Endothelial cell of umbilical vein (primary cell): ENCODE results near the gene RAB3IP. TPM values are rescaled to one million over a fixed set of nuclear protein-coding genes. Genes with fewer than 3 reads are reported as not detected.

Source experiments
- BruUV-seq: library from RNA; stranded (reverse); fragments of 400-500 nt; replicated peaks from 2 replicates; lab custom pipeline; 2021; lab: Mats Ljungman, UMichigan
- CTCF ChIA-PET: fragments of 300-600, 350-600 bp; sonication (Branson Sonifier 250); formaldehyde crosslinking; loops from one replicate; lab custom pipeline; 2021; ENCODE audit warnings: antibody characterized with exemption, inconsistent platforms; lab: Charles Lee
- POLR2A ChIA-PET: fragments of 300-600, 350-600 bp; sonication (Branson Sonifier 250); formaldehyde crosslinking; loops from one replicate; lab custom pipeline; 2021; ENCODE audit warnings: antibody characterized with exemption, inconsistent platforms; lab: Charles Lee
- DNase-seq: peaks from one replicate; pipeline ENCODE4 v3.0.0-alpha.2; 2011; ENCODE audit warnings: low read depth, low spot score
- FAIRE-seq: peaks from 2 replicates; lab custom pipeline; 2011; peaks lifted over from hg19 to GRCh38; lab: Jason Lieb, UNC
- H2AFZ ChIP-seq: 2 replicates; pipeline ENCODE4 v1.6.0; 2012; ENCODE audit warnings: low read depth, low read length, control low read depth, inconsistent platforms
- H3K27ac ChIP-seq: 2 replicates; pipeline ENCODE4 v1.5.1; 2011; ENCODE audit warnings: low read depth, mild to moderate bottlenecking, control low read depth, low read length, moderate library complexity; ENCODE audit not compliant: insufficient read depth
- H3K27me3 ChIP-seq, 2 experiments: 2 replicates each; pipeline versions ENCODE4 v1.6.0 to v1.6.1; 2011; ENCODE audit warnings: low read length in 2 of 2, mixed read lengths in 1 of 2; ENCODE audit not compliant: control insufficient read depth in 2 of 2, insufficient read depth in 2 of 2
- H3K36me3 ChIP-seq, 2 experiments: 2 replicates in 1 of 2; 3 replicates in 1 of 2; pipeline ENCODE4 v1.5.1; 2011; ENCODE audit warnings: low read length in 2 of 2, mild to moderate bottlenecking in 1 of 2, moderate library complexity in 1 of 2; ENCODE audit not compliant: control insufficient read depth in 2 of 2, insufficient read depth in 2 of 2; ENCODE audit errors: extremely low read depth in 1 of 2
- H3K4me1 ChIP-seq: 3 replicates; pipeline ENCODE4 v1.5.1; 2011; ENCODE audit warnings: mild to moderate bottlenecking, low read length; ENCODE audit not compliant: control insufficient read depth, insufficient read depth; ENCODE audit errors: extremely low read depth
- H3K4me2 ChIP-seq: 2 replicates; pipeline ENCODE4 v1.6.1; 2011; ENCODE audit warnings: low read length, control low read depth, mixed read lengths; ENCODE audit not compliant: insufficient read depth
- H3K4me3 ChIP-seq, 3 experiments: fragments of 200-600 bp in 1 of 3; sonication (generic), shearing (Covaris generic) in 1 of 3; replicated peaks in 1 of 3; 2 replicates each; pipeline ENCODE4 v1.5.1; 2011 to 2016; ENCODE audit warnings: control low read depth in 3 of 3, low read length in 3 of 3, mild to moderate bottlenecking in 2 of 3, inconsistent platforms in 1 of 3, low read depth in 1 of 3, moderate library complexity in 1 of 3; ENCODE audit not compliant: insufficient read depth in 1 of 3
- H3K79me2 ChIP-seq: 2 replicates; pipeline ENCODE4 v1.6.0; 2012; ENCODE audit warnings: low read length, inconsistent platforms; ENCODE audit not compliant: control insufficient read depth, insufficient read depth
- H3K9ac ChIP-seq: replicated peaks from 2 replicates; pipeline ENCODE3; 2011; ENCODE audit warnings: low read length, control low read depth; ENCODE audit not compliant: insufficient read depth; ENCODE audit errors: extremely low read depth
- H3K9me1 ChIP-seq: replicated peaks from 3 replicates; pipeline ENCODE4 v1.6.0; 2011; ENCODE audit warnings: mild to moderate bottlenecking, low read length; ENCODE audit not compliant: control insufficient read depth, insufficient read depth; ENCODE audit errors: extremely low read depth
- H3K9me3 ChIP-seq: replicated peaks from 2 replicates; pipeline ENCODE4 v1.5.1; 2012; ENCODE audit warnings: low read length, inconsistent platforms; ENCODE audit not compliant: control insufficient read depth, insufficient read depth
- H4K20me1 ChIP-seq: replicated peaks from 2 replicates; pipeline ENCODE3; 2011; ENCODE audit warnings: mild to moderate bottlenecking, low read length; ENCODE audit not compliant: control insufficient read depth, insufficient read depth; ENCODE audit errors: extremely low read depth
- CTCF ChIP-seq, 2 donors: IDR thresholded peaks; 1 replicate in 1 of 2; 2 replicates in 1 of 2; pipeline ENCODE4 v1.5.1; 2011; ENCODE audit warnings: low read length in 2 of 2, mild to moderate bottlenecking in 2 of 2, moderate library complexity in 2 of 2, control low read depth in 1 of 2, inconsistent platforms in 1 of 2, low read depth in 1 of 2; ENCODE audit not compliant: insufficient read depth in 1 of 2; ENCODE audit errors: extremely low read depth in 1 of 2
- EZH2 ChIP-seq: IDR thresholded peaks from 2 replicates; pipeline ENCODE4 v1.6.1; 2012; ENCODE audit warnings: borderline replicate concordance, low read depth, mild to moderate bottlenecking, moderate library complexity, low read length, inconsistent platforms; ENCODE audit not compliant: severe bottlenecking
- FOS ChIP-seq: IDR thresholded peaks from 2 replicates; pipeline ENCODE4 v1.6.1; 2011; ENCODE audit warnings: mild to moderate bottlenecking, low read length, moderate library complexity, borderline replicate concordance; ENCODE audit not compliant: insufficient read depth
- GATA2 ChIP-seq: IDR thresholded peaks from 2 replicates; pipeline ENCODE4 v1.7.0; 2011; ENCODE audit warnings: low read depth, mild to moderate bottlenecking, moderate library complexity, mixed read lengths, low read length; ENCODE audit not compliant: insufficient read length, insufficient read depth
- JUN ChIP-seq: IDR thresholded peaks from 2 replicates; pipeline ENCODE4 v1.6.1; 2011; ENCODE audit warnings: borderline replicate concordance, low read depth; ENCODE audit not compliant: insufficient read length, insufficient read depth
- MAX ChIP-seq: IDR thresholded peaks from 2 replicates; pipeline ENCODE4 v1.6.1; 2011; ENCODE audit not compliant: insufficient read depth, insufficient read length
- MYC ChIP-seq: IDR thresholded peaks from one replicate; pipeline ENCODE4 v1.6.1; 2011; ENCODE audit warnings: mild to moderate bottlenecking, low read depth, low read length
- POLR2A ChIP-seq: IDR thresholded peaks from 2 replicates; pipeline ENCODE4 v1.6.1; 2012; ENCODE audit warnings: low read depth, mild to moderate bottlenecking, control low read depth, low read length
- POLR2AphosphoS5 ChIP-seq: IDR thresholded peaks from 2 replicates; pipeline ENCODE4 v1.6.1; 2012; ENCODE audit warnings: low read depth, mild to moderate bottlenecking, control low read depth, low read length, moderate library complexity; ENCODE audit not compliant: insufficient read depth
- dilution Hi-C: fragments of 300-500 bp; cut with MboI; formaldehyde crosslinking; loops from one replicate; pipeline ENCODE4 v1.15.0; 2019; ENCODE audit warnings: low sequenced_read_pairs; ENCODE audit not compliant: extremely low pct_ligation_motif_present
- intact Hi-C: fragments of 100-400 bp; cut with micrococcal nuclease; formaldehyde crosslinking; loops from one replicate; pipeline ENCODE4 v1.10.0; 2022
- polyA plus RNA-seq, 4 experiments: library from polyadenylated mRNA; depleted of rRNA in 3 of 4; stranded (reverse) in 3 of 4; unstranded in 1 of 4; fragments of >200 nt; gene quantifications; 2 replicates each; pipeline versions ENCODE4 v1.2.1 to v1.2.3, GENCODE V29; 2011 to 2012; ENCODE audit warnings: missing spikeins in 1 of 4
- total RNA-seq: library from RNA; stranded (reverse); gene quantifications from 2 replicates; pipeline ENCODE4 v1.2.3, GENCODE V29; 2021

Gene RAB3IP
- total and polyA plus RNA-seq, 2 donors (not counting 3 experiments of a cell fraction or from before 2014, with no cell fraction given): 9.6 to 13.3 TPM

GRCh38 chr12:69720750-69721149 lies 17.9 kb upstream of the RAB3IP start:
- intact Hi-C loops: no loop called here
- ChIA-PET CTCF (interaction anchor here (0.8 to 1.9 kb wide), 3 partner anchors 14 to 59 kb away, joined by 3 to 6 read pairs (median 3); no protein-coding TSS in a partner anchor), POLR2A (no interaction called here)
- no peak for FAIRE-seq
- Histone ChIP-seq H3K4me1 (peaks cover 6% of the 10 kb centered on the region), H3K27ac (no peak overlapping the region), H3K4me2 (no peak overlapping the region), H4K20me1 (no peaks in the 10 kb centered on the region), H3K79me2 (no peaks in the 10 kb centered on the region), H3K4me3 (no peak overlapping the region), H3K9me1 (no peaks in the 10 kb centered on the region), H3K9me3 (no peaks in the 10 kb centered on the region), H3K9ac (no peak overlapping the region), H3K27me3 (no peaks in the 10 kb centered on the region), H3K36me3 (no peaks in the 10 kb centered on the region), H2AFZ (no peak overlapping the region)
- BruUV-seq: no TSS peak
- dilution Hi-C loops: no loop called here
- no peak for DNase-seq
- TF ChIP-seq GATA2 (no peak), MYC (no peak), POLR2AphosphoS5 (no peak), MAX (no peak), EZH2 (no peak), FOS (no peak), CTCF (IDR thresholded peaks at IDR 0.05; ENCODE audit: extremely low read depth in 1 of 2, insufficient read depth in 1 of 2, low read depth in 1 of 2, low read length in 2 of 2) (no peak), POLR2A (no peak), JUN (no peak)
